Measurements from ENCODE around the gene PHLDA2.

The PHLDA2 gene, protein sequence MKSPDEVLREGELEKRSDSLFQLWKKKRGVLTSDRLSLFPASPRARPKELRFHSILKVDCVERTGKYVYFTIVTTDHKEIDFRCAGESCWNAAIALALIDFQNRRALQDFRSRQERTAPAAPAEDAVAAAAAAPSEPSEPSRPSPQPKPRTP

DNA sequence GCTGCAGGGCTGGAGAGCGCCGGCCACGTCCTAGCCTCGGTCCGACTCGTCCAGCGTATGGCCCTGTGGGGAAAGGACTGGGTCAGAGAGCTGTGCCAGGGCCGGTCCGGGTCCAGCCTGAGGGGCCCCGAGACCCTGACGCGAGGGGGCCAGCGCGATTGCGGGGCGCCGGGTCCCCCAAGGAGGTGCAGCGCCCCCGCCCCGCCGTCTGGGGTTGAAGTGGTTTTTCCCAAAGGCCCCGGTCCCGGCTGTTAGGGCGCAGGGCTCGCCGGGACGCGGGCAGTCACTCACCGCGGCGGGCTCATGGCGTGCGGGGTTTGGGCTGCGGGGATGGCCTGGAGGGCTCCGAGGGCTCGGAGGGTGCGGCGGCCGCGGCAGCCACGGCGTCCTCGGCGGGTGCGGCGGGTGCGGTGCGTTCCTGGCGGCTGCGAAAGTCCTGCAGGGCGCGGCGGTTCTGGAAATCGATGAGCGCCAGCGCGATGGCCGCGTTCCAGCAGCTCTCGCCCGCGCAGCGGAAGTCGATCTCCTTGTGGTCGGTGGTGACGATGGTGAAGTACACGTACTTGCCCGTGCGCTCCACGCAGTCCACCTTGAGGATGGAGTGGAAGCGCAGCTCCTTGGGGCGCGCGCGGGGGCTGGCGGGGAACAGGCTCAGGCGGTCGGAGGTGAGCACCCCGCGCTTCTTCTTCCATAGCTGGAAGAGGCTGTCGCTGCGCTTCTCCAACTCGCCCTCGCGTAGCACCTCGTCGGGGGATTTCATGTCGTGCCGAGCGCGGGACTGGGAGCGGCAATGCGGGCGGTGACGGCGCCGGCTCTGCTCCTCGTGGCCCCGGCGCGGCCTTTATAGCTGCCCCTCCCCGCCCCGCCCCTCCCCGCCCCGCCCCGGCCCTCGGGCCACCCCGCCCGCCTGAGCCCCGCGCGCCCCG lies at the start of gene PHLDA2:
PHLDA2 (minus strand) TSS at position 816 of the 926 bp plus-strand sequence; CDS start at position 760, 56 bp downstream.
- peak; percentile 59 for DNase-seq

DNA sequence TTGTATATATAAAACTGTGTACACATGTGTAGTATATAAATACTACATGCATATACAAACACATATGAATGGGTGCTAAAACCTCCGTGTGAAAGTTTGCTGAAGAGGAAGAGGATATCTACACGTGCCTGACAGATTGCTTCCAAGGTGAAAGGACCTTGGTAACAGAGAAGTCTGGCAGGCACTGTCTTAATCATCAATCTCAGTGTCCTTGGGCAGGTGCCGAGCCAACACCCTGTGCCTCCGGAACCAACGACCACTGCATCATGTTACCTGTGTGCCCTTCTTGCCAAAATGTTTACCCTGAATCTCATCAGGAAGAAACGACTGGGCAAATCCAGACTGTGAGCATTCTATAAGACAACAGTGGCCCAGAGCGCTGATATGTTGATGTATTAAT lies 47.9 kb upstream of the PHLDA2 start:
- no peak for DNase-seq

DNA sequence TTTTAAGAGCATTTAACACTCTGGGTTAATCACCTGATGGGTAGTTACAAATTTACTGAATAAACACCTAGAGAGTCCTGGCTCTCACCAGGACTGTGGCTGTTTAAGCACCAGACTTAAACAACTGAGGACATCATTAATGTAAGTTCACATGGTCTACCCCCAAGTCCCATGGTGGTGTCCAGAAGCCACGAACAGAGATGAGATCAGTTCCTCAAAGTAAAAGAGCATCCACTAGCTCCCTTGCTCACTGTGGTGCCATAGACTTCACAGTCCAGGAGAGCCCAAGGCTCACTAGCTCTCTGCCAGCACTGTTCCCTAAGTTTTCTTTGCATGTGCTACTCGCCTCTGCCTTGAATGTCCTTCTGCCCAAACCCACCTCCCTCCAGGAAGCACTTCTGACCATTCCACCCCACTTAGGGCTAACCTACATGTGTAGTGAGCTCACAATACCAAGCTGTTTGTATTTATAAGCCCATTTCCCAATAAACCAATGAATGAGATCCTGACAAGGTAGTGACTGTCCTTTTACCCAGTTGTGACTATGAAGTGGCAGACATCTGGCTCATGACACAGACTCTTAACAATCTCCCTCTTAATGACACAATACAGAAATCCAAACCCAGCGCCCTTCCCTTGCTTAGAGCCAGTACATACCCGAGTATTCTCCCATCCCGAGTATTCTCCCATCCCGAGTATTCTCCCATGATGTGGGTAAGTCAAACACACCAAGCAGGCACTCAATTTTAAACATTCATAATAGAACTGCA lies 47.3 kb upstream of the PHLDA2 start:
- peak; percentile 39 for DNase-seq

DNA sequence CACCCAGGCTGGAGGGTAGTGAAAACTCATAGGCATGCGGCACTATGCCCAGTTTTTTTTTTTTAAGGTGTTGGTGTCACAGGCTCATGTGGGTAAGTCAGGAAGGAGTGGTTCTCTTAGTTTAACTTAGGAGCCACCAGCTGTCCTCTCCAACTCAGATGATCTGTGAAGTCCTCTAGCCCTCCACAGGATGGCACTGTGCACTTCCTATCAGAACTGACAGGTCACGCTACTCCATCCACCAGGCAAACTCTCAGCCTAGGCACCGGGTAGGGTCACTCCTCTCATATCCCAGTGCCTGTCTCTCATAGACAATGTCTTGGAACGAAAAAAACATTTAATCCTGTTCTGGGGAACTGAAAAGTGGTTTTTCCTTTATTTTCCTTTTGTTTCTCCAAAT lies 46.4 kb upstream of the PHLDA2 start:
- DNase-seq: peak; percentile 83

DNA sequence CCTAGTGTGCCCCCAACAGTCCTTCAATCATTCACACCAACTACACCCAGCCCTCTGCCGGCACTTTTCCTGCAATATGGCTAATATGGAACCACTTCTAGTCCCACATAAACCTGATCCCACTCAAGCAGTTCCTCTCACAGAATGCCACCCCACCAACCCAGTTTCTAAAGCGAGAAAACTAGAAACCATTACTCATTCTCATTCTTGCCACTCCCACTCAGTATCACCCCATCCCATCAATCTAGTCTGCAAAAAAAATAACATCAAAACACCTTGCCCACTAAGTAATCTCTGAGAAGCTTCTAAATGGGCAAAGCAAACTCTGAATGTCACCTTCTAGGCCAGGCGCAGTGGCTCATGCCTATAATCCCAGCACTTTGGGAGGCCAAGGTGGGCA lies 45.1 kb upstream of the PHLDA2 start:
- DNase-seq: no peak

DNA sequence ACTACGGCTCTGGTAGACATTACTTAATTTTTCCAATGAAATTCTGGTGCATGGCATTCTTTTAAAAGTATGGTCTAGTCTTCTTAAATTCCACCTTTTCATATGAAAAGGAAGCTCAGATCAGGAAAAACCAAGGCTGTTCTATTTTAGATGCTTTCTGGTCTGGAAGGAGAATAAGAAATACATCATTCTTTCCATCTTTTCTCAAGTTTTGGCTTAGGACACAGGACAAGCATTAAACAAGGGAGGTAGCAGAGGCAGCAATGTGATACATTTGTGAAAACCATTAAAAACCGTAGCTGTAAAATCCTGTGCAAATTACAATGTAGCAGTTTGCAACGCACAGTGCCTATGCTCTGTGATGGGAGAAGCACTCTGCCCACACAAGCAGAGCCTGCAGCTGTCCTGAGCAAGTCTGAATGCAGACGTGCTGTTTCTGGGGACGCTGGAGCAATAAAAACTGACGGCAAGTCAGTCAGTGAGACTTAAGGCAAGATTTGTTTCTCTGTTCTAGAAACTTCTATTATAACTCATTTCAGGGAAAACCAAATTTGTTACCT lies 39.2 kb upstream of the PHLDA2 start:
- DNase-seq: no peak

DNA sequence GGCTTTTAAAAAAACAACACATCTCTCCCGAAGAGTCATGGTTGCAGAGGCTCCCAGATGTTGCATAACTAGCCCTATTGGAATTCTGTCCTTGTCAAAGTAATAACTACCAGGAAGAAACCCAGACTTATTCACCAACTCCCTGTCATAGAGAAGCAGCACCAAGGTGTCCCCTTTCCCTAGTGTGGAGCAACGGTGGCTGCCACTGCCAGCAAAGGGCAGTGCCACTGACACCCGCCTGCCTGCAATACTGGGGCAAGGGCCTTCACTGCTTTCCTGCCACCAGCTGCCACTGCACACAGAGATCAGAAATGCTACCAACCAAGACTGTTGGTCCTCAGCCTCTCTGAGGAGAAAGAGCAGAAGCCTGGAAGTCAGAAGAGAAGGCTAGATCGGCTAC lies 35.6 kb upstream of the PHLDA2 start:
- DNase-seq: no peak

DNA sequence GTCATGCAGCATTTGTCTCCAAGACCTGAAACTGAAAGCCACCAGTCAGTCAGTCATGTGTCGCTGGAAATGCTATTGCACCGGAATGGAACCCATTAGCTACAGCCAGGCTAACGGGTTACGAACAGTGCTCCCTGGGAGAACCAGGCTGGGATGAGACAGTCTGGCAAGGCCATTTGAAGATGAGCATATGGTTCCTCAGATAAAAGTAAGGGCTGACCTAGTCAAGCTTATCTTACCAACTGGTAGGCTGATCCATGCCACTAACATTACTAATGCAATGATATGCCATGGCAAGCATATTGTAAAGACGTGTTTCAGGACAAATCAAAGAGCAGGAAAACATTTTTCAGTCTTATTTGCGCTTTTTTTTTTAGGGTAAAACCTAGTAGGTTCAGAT lies 34.5 kb upstream of the PHLDA2 start:
- peak; percentile 86 for DNase-seq

DNA sequence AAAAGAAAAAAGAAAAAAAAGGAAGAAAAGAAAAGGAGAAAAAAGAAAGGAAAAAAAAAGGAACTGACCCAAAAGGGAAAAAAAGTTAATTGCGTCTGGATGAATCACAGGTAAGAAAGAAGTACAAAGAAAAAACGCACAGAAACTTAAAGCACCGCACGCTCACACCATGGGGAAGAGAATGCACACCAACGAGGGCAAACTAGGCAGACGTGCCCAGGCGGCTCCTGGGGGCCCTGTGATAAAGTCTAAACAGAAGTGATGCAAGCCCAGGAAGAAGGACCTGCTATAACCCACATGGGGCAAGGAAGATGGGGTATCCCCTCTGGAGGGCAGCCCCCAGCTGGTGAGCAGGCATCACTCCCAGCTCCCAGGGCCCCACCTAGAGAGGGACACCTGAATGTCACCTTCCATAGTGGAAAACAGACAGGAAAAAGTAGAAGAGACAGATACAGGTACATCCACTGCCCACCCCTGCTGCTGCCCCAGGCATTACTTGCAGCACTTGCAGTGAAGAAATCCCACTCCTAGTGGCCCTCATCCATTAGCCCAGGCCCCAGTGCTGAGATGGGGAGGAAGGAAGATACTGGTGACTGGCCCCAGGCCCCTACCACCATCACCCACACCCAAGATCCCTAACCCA lies 34.0 kb upstream of the PHLDA2 start:
- DNase-seq: no peak

DNA sequence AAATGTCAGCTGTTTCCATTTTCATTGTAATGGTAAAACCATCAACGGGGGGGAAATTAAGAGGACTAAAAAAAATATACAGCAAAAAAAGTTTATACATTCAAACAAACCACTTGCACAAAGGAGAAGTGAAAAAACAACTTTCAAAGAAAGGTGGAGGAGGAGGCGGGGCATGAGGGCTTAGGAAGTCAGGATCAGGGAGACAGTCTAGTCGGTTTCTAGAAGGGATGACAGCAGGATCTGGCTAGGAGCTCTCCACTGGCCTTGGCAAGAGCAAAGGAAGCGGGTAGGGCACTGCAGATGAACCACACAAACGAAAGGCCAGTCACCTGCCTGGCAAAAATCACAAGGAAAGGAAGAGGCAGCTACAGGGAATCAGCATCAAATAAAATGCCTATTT lies 31.9 kb upstream of the PHLDA2 start:
- no peak for DNase-seq

DNA sequence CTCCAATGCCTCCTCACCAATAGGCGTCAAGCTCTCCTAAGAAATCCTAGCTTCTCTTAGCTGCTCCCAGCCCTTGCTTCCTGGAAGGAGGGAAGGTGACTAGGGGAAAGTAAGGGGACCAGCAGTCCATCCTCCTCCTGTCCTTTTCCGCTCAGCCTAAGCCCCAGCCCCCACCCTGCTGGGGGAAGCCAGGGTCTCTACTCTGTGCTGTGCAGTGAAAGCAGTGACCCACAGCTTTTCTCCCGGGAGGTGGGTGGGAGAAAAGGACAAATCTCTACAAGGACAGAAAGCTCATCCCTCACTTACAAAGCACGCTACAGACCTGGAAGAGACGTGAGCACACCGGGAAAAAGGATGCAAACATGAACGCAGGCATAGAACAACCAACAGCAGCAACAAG lies 30.9 kb upstream of the PHLDA2 start:
- DNase-seq: no peak

DNA sequence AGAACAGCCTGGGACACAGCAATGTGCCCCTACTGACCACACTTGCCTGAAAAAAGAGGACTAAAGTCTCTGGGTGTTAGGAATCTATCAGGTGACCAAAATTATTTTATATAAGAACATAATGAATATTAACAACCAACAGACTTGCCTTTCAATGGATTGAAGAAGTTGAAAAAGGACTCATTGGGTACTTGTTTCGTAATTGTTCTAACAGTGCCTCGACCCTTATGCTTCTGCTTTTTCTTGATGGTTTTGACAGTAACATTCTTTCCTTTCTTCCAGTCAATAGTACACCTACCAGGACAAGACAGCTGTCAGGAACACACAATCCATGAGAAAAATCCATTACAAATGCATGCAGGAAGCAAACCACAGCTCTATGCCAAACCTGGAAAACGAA lies 29.0 kb upstream of the PHLDA2 start:
- DNase-seq: peak; percentile 47

DNA sequence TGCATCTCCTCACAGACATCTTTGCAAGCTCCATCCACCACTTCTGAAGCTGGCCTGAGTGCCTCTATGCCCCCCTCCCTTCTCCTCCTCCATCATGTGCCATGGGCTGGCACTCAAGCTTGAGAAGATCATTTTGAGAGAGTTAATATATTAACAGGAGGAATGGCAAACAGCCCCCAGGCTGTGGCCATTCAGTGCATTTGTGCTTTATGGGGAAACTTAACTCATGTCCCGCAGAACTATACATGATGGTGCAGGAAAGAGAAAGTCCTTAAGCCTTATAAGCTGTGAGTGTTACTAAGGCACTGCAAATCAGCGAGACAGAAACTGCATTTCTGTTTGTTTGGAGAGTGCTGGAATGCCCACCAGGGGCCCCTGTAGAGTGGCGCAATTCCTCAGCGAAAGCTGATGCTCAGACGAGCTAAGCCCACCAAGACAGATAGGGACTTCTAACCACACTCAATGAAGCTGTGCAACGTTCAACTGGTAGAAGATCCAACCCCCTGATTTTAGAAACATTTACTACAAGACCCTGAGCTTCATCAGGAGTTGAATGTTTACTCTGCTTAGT lies 26.8 kb upstream of the PHLDA2 start:
- no peak for DNase-seq

DNA sequence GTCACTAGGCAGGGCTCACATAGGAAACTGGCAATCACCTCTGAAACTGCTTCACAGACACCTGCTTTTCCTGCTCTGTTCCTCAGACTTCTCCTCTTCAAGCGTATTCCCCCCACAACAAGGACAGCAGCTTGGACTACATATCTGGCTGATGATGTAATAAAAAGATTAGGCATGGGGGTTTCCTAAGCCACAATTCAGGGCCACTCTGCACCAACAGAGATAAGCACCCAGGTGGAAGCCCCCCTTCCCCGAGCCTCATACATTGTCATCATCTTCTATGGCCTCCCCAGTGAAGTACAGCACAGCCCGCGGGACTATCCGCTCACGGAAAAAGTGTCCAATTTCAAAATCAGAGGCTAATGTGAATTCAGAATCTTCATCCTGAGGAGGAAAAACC lies 25.0 kb upstream of the PHLDA2 start:
- peak; percentile 41 for DNase-seq

DNA sequence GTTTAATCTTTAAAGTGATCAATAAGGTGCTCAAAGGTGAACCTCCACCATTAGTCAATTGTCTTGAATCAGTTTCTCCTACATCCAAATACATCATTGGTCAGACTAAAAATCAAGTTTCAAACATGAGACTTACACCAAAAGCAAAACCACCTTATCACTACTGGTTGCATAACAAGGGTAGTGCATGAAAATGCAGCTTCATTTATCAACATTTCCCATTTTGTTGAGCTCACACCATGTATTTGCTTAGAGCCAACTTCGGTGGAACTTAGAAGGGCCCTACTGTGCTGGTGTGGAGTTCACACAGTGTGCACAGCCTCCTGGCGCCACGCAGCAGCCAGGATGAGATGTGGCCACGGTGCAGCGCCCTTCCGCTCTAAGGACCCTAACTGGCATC lies 23.1 kb upstream of the PHLDA2 start:
- peak; percentile 56 for DNase-seq

DNA sequence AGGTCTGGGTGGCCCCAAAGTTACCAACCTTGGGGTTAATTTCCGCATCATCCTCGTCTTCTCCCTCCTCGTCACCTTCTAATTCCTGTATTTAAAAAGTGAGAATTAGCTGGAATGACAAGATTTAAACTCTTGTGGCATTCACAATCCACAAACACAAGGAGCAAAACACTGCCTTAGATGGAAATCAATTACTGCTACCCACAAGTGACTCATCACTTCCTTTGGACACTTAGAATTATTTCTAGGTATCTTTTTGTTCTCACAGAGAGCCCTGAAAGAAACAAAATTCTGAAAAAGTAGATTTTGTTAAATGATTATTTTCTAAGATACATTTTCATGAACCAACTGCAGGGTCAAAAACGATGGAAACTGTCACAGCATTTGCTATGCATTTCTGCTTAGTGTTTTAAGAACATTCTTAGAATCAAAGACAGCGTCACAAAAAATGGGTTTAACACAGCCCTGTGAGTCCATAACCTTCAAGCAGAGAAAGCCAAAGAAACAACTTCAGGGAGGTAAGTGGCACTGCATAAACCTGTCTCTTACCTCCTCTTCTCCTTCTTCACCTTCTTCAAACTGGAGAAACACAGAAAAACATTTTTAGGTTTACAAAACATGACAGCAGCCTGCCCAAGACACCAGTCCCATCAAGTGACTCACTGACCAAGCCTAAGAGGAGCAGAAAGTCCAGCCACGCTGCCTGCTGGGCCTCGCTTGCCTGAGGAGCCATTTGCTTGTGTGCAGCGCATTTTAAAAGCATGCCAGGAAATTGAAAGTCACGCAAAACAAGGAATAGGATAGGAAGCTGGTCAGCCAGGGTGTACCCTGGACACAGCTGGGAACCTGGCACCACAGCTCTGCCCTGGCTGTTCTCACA lies 22.3 kb upstream of the PHLDA2 start:
- DNase-seq: no peak

DNA sequence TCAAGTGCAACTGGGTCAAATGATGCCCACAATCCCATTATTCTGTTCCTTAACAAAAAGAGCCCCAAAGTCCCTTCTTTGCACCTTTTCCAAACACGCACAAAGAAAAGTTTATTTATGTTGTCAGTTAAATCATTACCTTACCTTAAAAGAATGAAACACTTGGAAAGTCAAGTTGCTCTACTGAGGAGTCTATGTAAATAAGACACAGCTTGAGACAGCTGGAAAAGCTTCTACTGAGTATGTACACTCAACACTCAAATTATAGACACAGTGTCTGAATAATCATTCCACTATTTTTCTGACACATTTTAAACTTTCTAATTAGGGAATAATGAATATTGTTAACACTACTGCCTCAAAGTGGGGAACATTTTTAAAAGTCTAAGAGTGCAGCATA lies 21.6 kb upstream of the PHLDA2 start:
- DNase-seq: no peak

DNA sequence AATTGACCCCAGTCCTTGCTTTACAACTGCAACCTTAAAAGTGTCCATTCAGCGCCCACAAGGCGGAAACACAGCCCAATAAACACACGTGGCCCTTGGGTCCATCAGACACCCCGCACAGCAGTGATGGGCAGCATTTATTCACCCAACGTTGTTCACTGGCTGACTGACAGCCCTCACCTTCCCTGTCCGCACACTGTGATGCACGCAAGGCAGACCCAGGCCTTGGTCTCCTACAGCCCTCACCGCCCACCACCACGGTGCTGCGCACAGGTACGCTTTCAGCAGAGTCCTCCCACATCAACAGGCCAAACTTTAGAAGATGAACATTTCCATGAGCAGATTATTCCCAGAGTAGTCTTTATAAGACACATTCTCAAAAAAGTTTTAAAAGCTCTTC lies 20.7 kb upstream of the PHLDA2 start:
- no peak for DNase-seq

DNA sequence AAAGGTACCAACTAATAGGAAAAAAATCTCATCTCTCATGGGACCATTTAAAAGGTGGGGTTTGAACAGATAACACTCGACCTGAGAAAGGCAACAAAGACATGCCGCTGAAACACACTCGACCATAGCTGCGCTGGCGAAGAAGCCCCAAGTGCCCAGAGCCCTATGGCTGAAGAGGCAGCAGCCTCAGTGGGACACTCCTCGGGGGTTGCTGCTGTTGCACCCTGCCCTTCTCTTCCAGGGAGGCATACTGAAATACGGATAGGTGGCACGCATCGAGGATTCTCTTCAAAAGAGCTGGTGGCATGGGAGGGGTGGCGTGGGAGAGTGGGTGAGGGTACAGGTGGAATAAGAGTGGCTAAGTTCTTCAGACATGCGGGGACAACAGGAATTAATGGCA lies 18.5 kb upstream of the PHLDA2 start:
- no peak for DNase-seq

DNA sequence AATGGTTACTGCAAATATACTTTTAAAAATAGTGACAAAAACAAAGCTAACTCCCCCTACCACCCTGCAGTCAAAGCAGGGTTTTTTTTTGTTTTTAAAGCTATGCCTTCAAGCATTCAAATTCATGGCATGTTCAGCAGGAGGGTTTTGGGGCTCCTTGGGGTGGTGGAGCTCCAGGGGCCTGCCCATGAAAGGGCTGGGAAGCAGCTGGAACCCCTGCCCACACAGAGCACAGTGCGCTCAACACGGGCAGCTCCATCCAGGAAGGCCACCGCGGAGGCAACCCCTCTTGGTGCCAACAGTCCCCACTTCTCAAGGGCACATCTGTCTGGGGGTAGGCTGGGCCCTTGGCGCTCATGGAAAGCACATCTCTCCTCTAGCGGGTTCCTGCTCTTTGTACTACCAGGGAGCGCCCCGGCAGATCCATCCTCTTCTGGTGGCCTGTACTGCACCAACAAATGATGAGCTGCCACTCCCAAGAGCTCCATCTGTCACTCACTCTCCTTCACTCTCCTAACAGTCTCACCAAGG lies 16.6 kb upstream of the PHLDA2 start:
- no peak for DNase-seq

Data from hematopoietic multipotent progenitor cell treated with erythropoietin and hydrocortisone succinate and interleukin-3 and kit ligand, for 6 days (in vitro differentiated cells).